VCaP (cell line): Measurements from ENCODE around the gene ZNF747.

Experiments used
- H3K27ac ChIP-seq: fragments of 450-650 bp; 2 replicates; pipeline ENCODE4 v1.5.1; 2017
- CTCF ChIP-seq: fragments of 450-650 bp; conservative IDR thresholded peaks from 2 replicates; pipeline ENCODE4 v1.5.1; 2017; ENCODE audit warnings: mild to moderate bottlenecking, moderate library complexity

ZNF747 gene

GRCh38 chr16:30521873-30522641 is 12.6 kb downstream of the ZNF747 start:
- TF ChIP-seq CTCF = no peak
- no peak overlapping the region for H3K27ac ChIP-seq

- no peak for TF ChIP-seq CTCF
- H3K27ac ChIP-seq = no peak overlapping the region
These were observed 13.2 kb downstream of the ZNF747 start for GRCh38 chr16:30521476-30521872.

GRCh38 chr16:30519120-30520049 is 15.3 kb downstream of the ZNF747 start:
- no peak overlapping the region for H3K27ac ChIP-seq
- no peak for TF ChIP-seq CTCF

- no peak overlapping the region for H3K27ac ChIP-seq
- TF ChIP-seq CTCF = no peak
These were observed 16.1 kb downstream of the ZNF747 start for GRCh38 chr16:30518552-30518951.

GRCh38 chr16:30515275-30515674 is 19.4 kb downstream of the ZNF747 start:
- no peak for TF ChIP-seq CTCF
- no peak overlapping the region for H3K27ac ChIP-seq

GRCh38 chr16:30511509-30511908 is 23.1 kb downstream of the ZNF747 start:
- H3K27ac ChIP-seq = no peak overlapping the region
- TF ChIP-seq CTCF = no peak

GRCh38 chr16:30510376-30510938 is 24.2 kb downstream of the ZNF747 start:
- no peak for TF ChIP-seq CTCF
- H3K27ac ChIP-seq = no peak overlapping the region
